NCI-H1694 treated with DMSO at 0.1 percent for 48 hours (cell line): ENCODE data around the gene CT45A7.
"Not testable (repeated sequence)": the region's sequence is repeated elsewhere in the genome, so short reads cannot be mapped to it uniquely, and the experiment has no call there.

Experiments used
- DNase-seq: peaks from one replicate; lab custom pipeline; 2025; lab: John Stamatoyannopoulos, UW

Gene CT45A7, protein sequence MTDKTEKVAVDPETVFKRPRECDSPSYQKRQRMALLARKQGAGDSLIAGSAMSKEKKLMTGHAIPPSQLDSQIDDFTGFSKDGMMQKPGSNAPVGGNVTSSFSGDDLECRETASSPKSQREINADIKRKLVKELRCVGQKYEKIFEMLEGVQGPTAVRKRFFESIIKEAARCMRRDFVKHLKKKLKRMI

DNA sequence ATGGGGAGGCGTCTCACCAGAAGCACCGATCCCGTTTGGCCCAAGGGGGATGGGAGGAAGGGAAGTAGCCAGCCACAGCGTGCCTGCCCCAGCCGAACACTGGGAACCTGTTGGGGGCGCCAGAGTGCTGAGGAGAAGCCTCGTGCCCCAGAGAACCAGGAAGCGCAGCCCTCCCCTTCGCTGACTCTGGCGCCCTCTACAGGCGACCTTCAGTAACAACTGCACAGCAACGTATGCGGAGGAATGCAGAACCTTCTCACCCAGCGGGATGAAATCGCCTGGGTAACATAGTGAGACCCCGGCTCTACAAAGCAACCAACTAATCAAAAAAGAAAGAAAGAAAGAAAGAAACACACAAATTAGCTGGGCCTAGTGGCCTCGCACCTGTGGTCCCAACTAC, at the start of gene CT45A7:
Gene CT45A7, minus strand, starts transcription at position 101 of the 400 bp plus-strand sequence. CDS start 3,747 bp downstream, outside the sequence.
- DNase-seq = not testable (repeated sequence)

DNA sequence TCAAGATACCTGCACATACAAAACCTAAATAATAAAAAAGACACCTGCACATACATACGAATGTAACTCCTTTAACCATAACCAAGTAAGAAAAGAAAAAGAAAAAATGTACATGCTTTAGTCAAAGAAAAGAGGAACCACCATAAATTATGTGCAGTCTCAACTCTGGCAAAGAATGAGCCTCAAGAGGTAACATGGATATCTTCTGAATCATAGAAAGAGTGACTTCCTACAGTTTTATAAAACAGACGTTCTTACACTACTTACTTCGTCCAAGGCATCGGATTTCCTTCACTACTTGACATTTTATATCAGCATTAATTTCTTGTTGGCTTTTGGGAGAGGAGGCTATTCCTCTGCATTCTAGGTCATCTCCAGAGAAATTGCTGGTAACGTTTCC, 45.7 kb upstream of the CT45A7 start:
- not testable (repeated sequence) for DNase-seq

DNA sequence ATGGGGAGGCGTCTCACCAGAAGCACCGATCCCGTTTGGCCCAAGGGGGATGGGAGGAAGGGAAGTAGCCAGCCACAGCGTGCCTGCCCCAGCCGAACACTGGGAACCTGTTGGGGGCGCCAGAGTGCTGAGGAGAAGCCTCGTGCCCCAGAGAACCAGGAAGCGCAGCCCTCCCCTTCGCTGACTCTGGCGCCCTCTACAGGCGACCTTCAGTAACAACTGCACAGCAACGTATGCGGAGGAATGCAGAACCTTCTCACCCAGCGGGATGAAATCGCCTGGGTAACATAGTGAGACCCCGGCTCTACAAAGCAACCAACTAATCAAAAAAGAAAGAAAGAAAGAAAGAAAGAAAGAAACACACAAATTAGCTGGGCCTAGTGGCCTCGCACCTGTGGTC, 34.6 kb upstream of the CT45A7 start, which contains the start of gene CT45A9:
Gene CT45A9, minus strand, starts transcription at position 101 of the 400 bp plus-strand sequence. CDS start 3,751 bp downstream, outside the sequence.
- not testable (repeated sequence) for DNase-seq

DNA sequence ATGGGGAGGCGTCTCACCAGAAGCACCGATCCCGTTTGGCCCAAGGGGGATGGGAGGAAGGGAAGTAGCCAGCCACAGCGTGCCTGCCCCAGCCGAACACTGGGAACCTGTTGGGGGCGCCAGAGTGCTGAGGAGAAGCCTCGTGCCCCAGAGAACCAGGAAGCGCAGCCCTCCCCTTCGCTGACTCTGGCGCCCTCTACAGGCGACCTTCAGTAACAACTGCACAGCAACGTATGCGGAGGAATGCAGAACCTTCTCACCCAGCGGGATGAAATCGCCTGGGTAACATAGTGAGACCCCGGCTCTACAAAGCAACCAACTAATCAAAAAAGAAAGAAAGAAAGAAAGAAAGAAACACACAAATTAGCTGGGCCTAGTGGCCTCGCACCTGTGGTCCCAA, 17.4 kb upstream of the CT45A7 start, which contains the start of gene CT45A8:
Gene CT45A8, minus strand, starts transcription at position 101 of the 400 bp plus-strand sequence. CDS start 3,755 bp downstream, outside the sequence.
- DNase-seq = not testable (repeated sequence)

DNA sequence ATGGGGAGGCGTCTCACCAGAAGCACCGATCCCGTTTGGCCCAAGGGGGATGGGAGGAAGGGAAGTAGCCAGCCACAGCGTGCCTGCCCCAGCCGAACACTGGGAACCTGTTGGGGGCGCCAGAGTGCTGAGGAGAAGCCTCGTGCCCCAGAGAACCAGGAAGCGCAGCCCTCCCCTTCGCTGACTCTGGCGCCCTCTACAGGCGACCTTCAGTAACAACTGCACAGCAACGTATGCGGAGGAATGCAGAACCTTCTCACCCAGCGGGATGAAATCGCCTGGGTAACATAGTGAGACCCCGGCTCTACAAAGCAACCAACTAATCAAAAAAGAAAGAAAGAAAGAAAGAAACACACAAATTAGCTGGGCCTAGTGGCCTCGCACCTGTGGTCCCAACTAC, 17.2 kb downstream of the CT45A7 start, which contains the start of gene CT45A2:
Gene CT45A2, minus strand, starts transcription at position 101 of the 400 bp plus-strand sequence. CDS start 3,747 bp downstream, outside the sequence.
- not testable (repeated sequence) for DNase-seq

DNA sequence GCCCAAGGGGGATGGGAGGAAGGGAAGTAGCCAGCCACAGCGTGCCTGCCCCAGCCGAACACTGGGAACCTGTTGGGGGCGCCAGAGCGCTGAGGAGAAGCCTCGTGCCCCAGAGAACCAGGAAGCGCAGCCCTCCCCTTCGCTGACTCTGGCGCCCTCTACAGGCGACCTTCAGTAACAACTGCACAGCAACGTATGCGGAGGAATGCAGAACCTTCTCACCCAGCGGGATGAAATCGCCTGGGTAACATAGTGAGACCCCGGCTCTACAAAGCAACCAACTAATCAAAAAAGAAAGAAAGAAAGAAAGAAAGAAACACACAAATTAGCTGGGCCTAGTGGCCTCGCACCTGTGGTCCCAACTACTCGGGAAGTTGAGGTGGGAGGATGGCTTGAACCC, 34.4 kb downstream of the CT45A7 start, which contains the start of gene CT45A6:
Gene CT45A6, minus strand, starts transcription at position 101 of the 400 bp plus-strand sequence. CDS start 3,794 bp downstream, outside the sequence.
- DNase-seq = not testable (repeated sequence)

DNA sequence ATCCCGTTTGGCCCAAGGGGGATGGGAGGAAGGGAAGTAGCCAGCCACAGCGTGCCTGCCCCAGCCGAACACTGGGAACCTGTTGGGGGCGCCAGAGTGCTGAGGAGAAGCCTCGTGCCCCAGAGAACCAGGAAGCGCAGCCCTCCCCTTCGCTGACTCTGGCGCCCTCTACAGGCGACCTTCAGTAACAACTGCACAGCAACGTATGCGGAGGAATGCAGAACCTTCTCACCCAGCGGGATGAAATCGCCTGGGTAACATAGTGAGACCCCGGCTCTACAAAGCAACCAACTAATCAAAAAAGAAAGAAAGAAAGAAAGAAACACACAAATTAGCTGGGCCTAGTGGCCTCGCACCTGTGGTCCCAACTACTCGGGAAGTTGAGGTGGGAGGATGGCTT, 51.7 kb downstream of the CT45A7 start, which contains the start of gene CT45A5:
Gene CT45A5, minus strand, starts transcription at position 101 of the 400 bp plus-strand sequence. CDS start 3,774 bp downstream, outside the sequence.
- DNase-seq = not testable (repeated sequence)
